ENCODE measurements around the gene SCYL1. TPM values are rescaled to one million over a fixed set of nuclear protein-coding genes. Genes with fewer than 3 reads are reported as not detected.

SCYL1 gene
- total RNA-seq, 2 experiments from 2014 or later, result 57.4 to 60.7 TPM

DNA sequence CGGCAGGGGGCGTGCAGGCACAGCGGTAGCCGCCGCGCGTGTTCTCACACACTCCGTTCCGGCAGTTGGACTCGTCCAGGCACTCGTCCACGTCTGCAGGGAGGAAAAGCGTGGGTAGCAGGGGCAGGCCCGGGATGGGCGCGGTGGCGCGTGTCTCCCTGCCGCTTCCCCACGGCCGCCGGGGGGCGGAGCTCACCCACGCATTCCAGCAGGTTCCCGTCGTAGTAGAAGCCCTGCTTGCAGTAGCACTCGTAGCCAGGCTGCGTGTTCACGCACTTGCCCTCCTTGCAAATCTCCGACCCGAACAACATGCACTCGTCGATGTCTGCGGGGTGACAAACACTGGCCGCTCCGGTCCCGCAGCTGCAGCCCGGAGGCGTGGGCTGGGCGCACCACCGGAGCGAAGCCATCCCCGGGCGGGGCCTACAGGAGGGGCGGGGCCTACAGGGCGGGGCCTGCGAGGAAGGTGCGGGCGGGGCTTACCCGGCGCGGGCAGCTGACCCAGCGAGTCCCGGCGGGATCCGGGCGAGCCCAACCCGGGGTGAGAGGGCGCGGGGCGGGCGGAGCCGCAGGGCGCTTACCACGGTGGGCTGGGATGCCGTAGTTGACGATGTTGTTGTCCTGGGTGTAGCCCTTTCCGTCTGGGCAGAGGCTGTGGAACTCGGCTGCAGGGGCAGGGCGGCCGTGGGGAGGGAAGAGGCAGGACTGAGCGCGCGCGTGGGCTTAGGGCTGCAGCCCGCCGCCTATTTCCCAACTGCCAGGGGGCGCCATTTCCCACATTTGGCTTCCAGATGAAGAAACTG, 15.6 kb downstream of the SCYL1 start:
- Histone ChIP-seq H3K27me3 (ENCODE audit: control insufficient read depth in 1 of 2, insufficient read depth in 2 of 2, low read length in 2 of 2) (no peaks in the 10 kb centered on the region), H3K27ac (ENCODE audit: low read depth in 1 of 2, low read length in 2 of 2) (peak overlapping the region; percentile 14 to 64), H3K4me3 (ENCODE audit: low read length) (peak overlapping the region; percentile 80), H3K4me1 (ENCODE audit: insufficient read depth, low read length) (peaks cover 23% of the 10 kb centered on the region), H3K9me3 (ENCODE audit: control insufficient read depth in 1 of 2, insufficient read depth in 1 of 2, low read length in 2 of 2) (no peaks in the 10 kb centered on the region), H3K36me3 (ENCODE audit: insufficient read depth, low read length) (peaks cover 36% of the 10 kb centered on the region)
- peaks cover 49% of the 10 kb centered on the region for H3K36me3 Mint-ChIP-seq (ENCODE audit: low read depth)
- ChIA-PET POLR2A (interaction anchor here (0.6 to 4.8 kb wide), 30 partner anchors 11 to 350 kb away, joined by 3 to 41 read pairs (median 4); partner anchors contain the start of genes CCDC85B, EHBP1L1, FAM89B and KCNK7), CTCF (interaction anchor here (0.6 to 6.5 kb wide), 23 partner anchors 10 to 319 kb away, joined by 3 to 86 read pairs (median 7); partner anchors contain the start of genes EHBP1L1, FAM89B, KCNK7 and LTBP3)
- H3K27ac Mint-ChIP-seq, result peak overlapping the region; percentile 65
- H3K9me3 Mint-ChIP-seq, result no peaks in the 10 kb centered on the region
- peak overlapping the region; percentile 90 for H3K4me3 Mint-ChIP-seq
- intact Hi-C loops (cut with DNase I, micrococcal nuclease), result loop anchor here (1.0 to 5.0 kb wide), 7 partner anchors 12 to 112 kb away; partner anchors contain the start of genes FAM89B (in 1 of the 2), SCYL1 (in 1 of the 2) and ZNRD2 (in 1 of the 2)
- DNase-seq, result peak; percentile 81 to 94 (median 85)
- ATAC-seq (ENCODE audit: poor library complexity), result peak; percentile 82
- peaks cover 25% of the 10 kb centered on the region for H3K4me1 Mint-ChIP-seq (ENCODE audit: low read depth)
- TF ChIP-seq, protein P1, sequence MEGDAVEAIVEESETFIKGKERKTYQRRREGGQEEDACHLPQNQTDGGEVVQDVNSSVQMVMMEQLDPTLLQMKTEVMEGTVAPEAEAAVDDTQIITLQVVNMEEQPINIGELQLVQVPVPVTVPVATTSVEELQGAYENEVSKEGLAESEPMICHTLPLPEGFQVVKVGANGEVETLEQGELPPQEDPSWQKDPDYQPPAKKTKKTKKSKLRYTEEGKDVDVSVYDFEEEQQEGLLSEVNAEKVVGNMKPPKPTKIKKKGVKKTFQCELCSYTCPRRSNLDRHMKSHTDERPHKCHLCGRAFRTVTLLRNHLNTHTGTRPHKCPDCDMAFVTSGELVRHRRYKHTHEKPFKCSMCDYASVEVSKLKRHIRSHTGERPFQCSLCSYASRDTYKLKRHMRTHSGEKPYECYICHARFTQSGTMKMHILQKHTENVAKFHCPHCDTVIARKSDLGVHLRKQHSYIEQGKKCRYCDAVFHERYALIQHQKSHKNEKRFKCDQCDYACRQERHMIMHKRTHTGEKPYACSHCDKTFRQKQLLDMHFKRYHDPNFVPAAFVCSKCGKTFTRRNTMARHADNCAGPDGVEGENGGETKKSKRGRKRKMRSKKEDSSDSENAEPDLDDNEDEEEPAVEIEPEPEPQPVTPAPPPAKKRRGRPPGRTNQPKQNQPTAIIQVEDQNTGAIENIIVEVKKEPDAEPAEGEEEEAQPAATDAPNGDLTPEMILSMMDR (IDR thresholded peaks at IDR 0.05), result peak; percentile 79
- H3K27me3 Mint-ChIP-seq, result no peaks in the 10 kb centered on the region

DNA sequence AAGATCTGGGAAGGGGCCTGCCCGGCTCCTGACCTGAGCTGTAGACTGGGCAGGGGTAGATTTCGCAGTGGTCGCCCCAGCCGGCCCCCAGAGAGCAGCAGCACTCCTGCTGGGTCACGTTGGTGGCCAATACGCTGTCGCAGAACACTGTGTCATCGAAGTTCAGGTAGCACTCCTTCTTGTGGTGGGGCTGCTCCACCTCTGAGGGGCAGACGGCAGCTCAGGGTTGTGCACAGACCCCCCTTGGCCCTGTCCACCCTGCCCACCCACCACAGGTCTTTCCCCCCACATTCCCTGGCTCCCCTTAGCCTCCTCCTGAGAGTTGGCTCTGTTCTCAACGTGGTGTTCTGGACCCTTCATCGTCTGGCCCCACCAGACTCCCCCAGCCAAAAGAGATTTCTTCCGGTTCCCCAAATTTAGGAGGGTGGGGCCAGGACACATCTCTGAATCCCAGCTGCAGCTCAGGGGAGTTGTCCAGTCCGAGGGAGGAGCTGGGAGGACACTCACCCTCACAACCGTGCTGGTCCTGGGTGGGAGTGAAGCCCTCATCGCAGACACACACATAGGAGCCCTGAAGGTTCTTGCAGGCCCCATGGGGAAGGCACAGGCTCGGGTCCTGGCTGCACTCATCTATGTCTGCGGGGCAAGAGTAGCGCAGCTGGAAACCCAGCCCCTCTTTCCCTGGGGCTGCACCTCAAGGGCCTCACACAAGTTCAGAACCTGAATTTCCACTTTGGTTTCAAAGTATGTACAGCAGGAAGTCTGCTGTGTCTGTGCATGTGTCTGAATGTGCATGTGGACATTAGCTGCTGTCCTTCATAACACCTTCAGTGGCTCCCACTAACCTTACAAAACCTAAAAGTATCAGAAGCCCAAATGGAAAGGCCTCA, 16.5 kb downstream of the SCYL1 start:
- TF ChIP-seq, protein P1 (IDR thresholded peaks at IDR 0.05), result no peak
- Histone ChIP-seq H3K27ac (ENCODE audit: low read depth in 1 of 2, low read length in 2 of 2) (peak overlapping the region; percentile 14 to 64), H3K27me3 (ENCODE audit: control insufficient read depth in 1 of 2, insufficient read depth in 2 of 2, low read length in 2 of 2) (no peaks in the 10 kb centered on the region), H3K36me3 (ENCODE audit: insufficient read depth, low read length) (peaks cover 29% of the 10 kb centered on the region), H3K4me1 (ENCODE audit: insufficient read depth, low read length) (peaks cover 31% of the 10 kb centered on the region), H3K9me3 (ENCODE audit: control insufficient read depth in 1 of 2, insufficient read depth in 1 of 2, low read length in 2 of 2) (no peaks in the 10 kb centered on the region), H3K4me3 (ENCODE audit: low read length) (peak overlapping the region; percentile 80)
- ATAC-seq (ENCODE audit: poor library complexity) (no peak), DNase-seq (peak in 1 of 14 experiments; percentile 39)
- Mint-ChIP-seq H3K9me3 (no peaks in the 10 kb centered on the region), H3K4me3 (peak overlapping the region; percentile 90), H3K4me1 (ENCODE audit: low read depth) (peaks cover 33% of the 10 kb centered on the region), H3K36me3 (ENCODE audit: low read depth) (peaks cover 42% of the 10 kb centered on the region), H3K27me3 (no peaks in the 10 kb centered on the region), H3K27ac (peak overlapping the region; percentile 65)
- intact Hi-C loops (cut with DNase I, micrococcal nuclease), result loop anchor here (1.0 to 5.0 kb wide), 2 partner anchors 11 to 111 kb away; no protein-coding TSS in a partner anchor
- POLR2A ChIA-PET, result interaction anchor here (0.5 to 4.8 kb wide), 23 partner anchors 11 to 349 kb away, joined by 3 to 41 read pairs (median 9); partner anchors contain the start of genes CCDC85B, EHBP1L1, FAM89B and KCNK7
- CTCF ChIA-PET, result interaction anchor here (0.6 to 6.5 kb wide), 17 partner anchors 11 to 347 kb away, joined by 3 to 86 read pairs (median 9); partner anchors contain the start of genes EHBP1L1, FAM89B, FIBP and KCNK7

Measured in CD4-positive, alpha-beta T cell (primary cell).